Measurements from ENCODE around the gene LRP1B.

The LRP1B gene

DNA sequence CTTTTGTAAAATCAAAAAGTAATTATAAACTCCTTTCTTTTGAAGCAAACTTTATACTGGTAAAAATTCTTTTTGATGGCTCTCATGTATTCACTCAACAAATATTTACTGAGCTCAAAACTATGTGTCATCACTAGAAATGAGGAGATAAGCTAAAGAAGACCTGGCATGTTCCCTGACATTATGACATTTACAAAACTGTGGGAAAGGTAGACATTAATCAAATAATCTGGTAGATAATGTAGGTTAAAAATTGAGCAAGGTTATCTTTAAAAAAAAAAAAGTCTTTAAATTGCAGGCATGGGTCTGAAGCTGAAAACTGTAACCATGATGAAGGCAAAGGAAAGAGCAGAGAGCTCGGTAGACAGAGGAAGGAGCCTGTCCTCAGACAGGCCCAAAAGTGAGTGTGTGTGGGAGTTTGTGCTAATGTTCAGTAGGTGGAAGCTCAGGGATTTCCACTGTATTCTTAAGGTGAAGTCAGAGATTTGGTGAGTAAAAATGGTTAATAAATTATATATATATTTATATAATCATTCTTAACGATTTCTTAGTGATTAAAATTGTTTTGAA lies 612.9 kb downstream of the LRP1B start:
- no peaks in the 10 kb centered on the region for H3K4me1 ChIP-seq (ENCODE audit: insufficient read depth, insufficient read length)
- TF ChIP-seq YY1 (IDR thresholded peaks at IDR 0.05; ENCODE audit: insufficient read depth, insufficient read length) = no peak
- TF ChIP-seq ZNF274 (IDR thresholded peaks at IDR 0.05; ENCODE audit: low read depth, low read length) = no peak
- no peak for TF ChIP-seq SUZ12 (IDR thresholded peaks at IDR 0.05; ENCODE audit: extremely low read depth, insufficient read depth, insufficient read length)
- DNase-seq (ENCODE audit: low read depth, low spot score) = no peak
- H3K4me3 ChIP-seq (ENCODE audit: insufficient read length, low read depth) = no peak overlapping the region
- H3K9me3 ChIP-seq (ENCODE audit: insufficient read depth, low read length) = no peaks in the 10 kb centered on the region
- H3K36me3 ChIP-seq (ENCODE audit: insufficient read depth, insufficient read length, low read length) = no peaks in the 10 kb centered on the region
- H3K27me3 ChIP-seq (ENCODE audit: insufficient read depth, insufficient read length) = no peaks in the 10 kb centered on the region
- H3K9ac ChIP-seq (ENCODE audit: insufficient read length, low read depth) = no peak overlapping the region

- Histone ChIP-seq H3K27me3 (ENCODE audit: insufficient read depth, insufficient read length) (no peaks in the 10 kb centered on the region), H3K4me3 (ENCODE audit: insufficient read length, low read depth) (no peak overlapping the region), H3K4me1 (ENCODE audit: insufficient read depth, insufficient read length) (no peaks in the 10 kb centered on the region), H3K9ac (ENCODE audit: insufficient read length, low read depth) (no peak overlapping the region), H3K9me3 (ENCODE audit: insufficient read depth, low read length) (no peaks in the 10 kb centered on the region), H3K36me3 (ENCODE audit: insufficient read depth, insufficient read length, low read length) (no peaks in the 10 kb centered on the region)
- DNase-seq (ENCODE audit: low read depth, low spot score) = no peak
- no peak for TF ChIP-seq SUZ12 (IDR thresholded peaks at IDR 0.05; ENCODE audit: extremely low read depth, insufficient read depth, insufficient read length)
- TF ChIP-seq ZNF274 (IDR thresholded peaks at IDR 0.05; ENCODE audit: low read depth, low read length) = no peak
- no peak for TF ChIP-seq YY1 (IDR thresholded peaks at IDR 0.05; ENCODE audit: insufficient read depth, insufficient read length)
Measured at GRCh38 chr2:141517180-141517851, 613.5 kb downstream of the LRP1B start.

- H3K27me3 ChIP-seq (ENCODE audit: insufficient read depth, insufficient read length) = no peaks in the 10 kb centered on the region
- H3K9ac ChIP-seq (ENCODE audit: insufficient read length, low read depth) = no peak overlapping the region
- DNase-seq (ENCODE audit: low read depth, low spot score) = no peak
- TF ChIP-seq ZNF274 (IDR thresholded peaks at IDR 0.05; ENCODE audit: low read depth, low read length) (no peak), SUZ12 (IDR thresholded peaks at IDR 0.05; ENCODE audit: extremely low read depth, insufficient read depth, insufficient read length) (no peak), YY1 (IDR thresholded peaks at IDR 0.05; ENCODE audit: insufficient read depth, insufficient read length) (no peak)
- no peaks in the 10 kb centered on the region for H3K4me1 ChIP-seq (ENCODE audit: insufficient read depth, insufficient read length)
- H3K9me3 ChIP-seq (ENCODE audit: insufficient read depth, low read length) = no peaks in the 10 kb centered on the region
- H3K36me3 ChIP-seq (ENCODE audit: insufficient read depth, insufficient read length, low read length) = no peaks in the 10 kb centered on the region
- no peak overlapping the region for H3K4me3 ChIP-seq (ENCODE audit: insufficient read length, low read depth)
Measured at GRCh38 chr2:141515931-141516330, 614.9 kb downstream of the LRP1B start.

DNA sequence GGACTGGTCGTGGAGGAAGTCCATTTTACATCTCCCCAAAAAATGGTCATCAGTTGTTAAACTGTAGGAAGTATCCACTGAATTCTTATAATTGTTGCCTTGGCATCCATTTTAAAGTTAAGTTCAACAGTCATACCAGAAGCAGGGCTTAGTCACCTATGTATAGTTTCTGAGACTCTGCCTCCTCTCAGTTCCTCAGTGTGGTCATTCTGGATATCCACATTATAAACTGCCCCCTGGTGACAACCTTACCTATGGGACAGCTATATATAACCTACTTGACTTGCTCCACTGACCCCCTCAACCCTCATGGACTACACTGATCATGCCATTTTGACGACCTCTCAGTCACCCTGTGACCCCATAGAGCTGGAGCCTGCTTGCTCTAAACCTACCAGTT lies 617.0 kb downstream of the LRP1B start:
- TF ChIP-seq YY1 (IDR thresholded peaks at IDR 0.05; ENCODE audit: insufficient read depth, insufficient read length) = no peak
- TF ChIP-seq SUZ12 (IDR thresholded peaks at IDR 0.05; ENCODE audit: extremely low read depth, insufficient read depth, insufficient read length) = no peak
- TF ChIP-seq ZNF274 (IDR thresholded peaks at IDR 0.05; ENCODE audit: low read depth, low read length) = no peak
- Histone ChIP-seq H3K36me3 (ENCODE audit: insufficient read depth, insufficient read length, low read length) (no peaks in the 10 kb centered on the region), H3K4me3 (ENCODE audit: insufficient read length, low read depth) (no peak overlapping the region), H3K27me3 (ENCODE audit: insufficient read depth, insufficient read length) (no peaks in the 10 kb centered on the region), H3K9ac (ENCODE audit: insufficient read length, low read depth) (no peak overlapping the region), H3K9me3 (ENCODE audit: insufficient read depth, low read length) (no peaks in the 10 kb centered on the region), H3K4me1 (ENCODE audit: insufficient read depth, insufficient read length) (no peaks in the 10 kb centered on the region)
- no peak for DNase-seq (ENCODE audit: low read depth, low spot score)

DNA sequence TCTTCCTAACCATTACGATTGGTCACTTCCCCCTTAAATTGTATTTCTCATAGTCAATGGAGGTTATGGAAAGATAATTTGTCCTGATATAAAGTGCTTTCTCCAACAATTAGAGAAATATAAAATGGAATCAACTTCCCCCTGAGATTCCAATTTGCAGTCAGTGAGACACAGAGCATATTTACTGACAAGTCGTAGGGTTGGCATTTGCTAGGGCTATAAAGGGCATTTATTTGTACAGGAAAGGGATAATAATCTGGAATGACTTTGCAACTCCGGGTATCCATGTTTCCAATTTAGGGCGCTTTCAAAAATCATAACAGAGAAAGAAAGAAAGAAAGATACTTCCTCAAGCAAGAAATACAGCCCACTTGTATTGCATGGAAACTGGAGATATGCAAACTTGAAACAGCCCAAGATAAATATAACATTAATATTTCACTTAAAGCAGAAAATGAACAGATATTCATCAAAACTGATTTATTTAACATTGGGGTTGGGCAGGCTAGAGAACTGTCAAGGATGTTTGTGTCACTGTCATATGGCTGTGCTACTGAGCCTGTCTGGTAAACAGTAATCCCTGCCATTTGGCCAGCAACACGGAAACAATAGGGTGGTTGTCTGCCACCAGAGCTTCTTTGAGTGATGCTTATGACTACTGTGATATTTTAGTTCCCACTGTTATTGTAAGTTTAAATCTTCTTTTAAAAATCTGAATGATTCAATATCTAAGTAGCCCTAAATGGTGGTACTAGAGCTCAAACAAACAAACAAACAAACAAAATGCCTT lies 621.8 kb downstream of the LRP1B start:
- no peak for DNase-seq (ENCODE audit: low read depth, low spot score)
- Histone ChIP-seq H3K36me3 (ENCODE audit: insufficient read depth, insufficient read length, low read length) (no peaks in the 10 kb centered on the region), H3K27me3 (ENCODE audit: insufficient read depth, insufficient read length) (no peaks in the 10 kb centered on the region), H3K4me3 (ENCODE audit: insufficient read length, low read depth) (no peak overlapping the region), H3K9ac (ENCODE audit: insufficient read length, low read depth) (no peak overlapping the region), H3K4me1 (ENCODE audit: insufficient read depth, insufficient read length) (no peaks in the 10 kb centered on the region), H3K9me3 (ENCODE audit: insufficient read depth, low read length) (no peaks in the 10 kb centered on the region)
- no peak for TF ChIP-seq ZNF274 (IDR thresholded peaks at IDR 0.05; ENCODE audit: low read depth, low read length)
- no peak for TF ChIP-seq YY1 (IDR thresholded peaks at IDR 0.05; ENCODE audit: insufficient read depth, insufficient read length)
- TF ChIP-seq SUZ12 (IDR thresholded peaks at IDR 0.05; ENCODE audit: extremely low read depth, insufficient read depth, insufficient read length) = no peak

- TF ChIP-seq ZNF274 (IDR thresholded peaks at IDR 0.05; ENCODE audit: low read depth, low read length) (no peak), YY1 (IDR thresholded peaks at IDR 0.05; ENCODE audit: insufficient read depth, insufficient read length) (no peak), SUZ12 (IDR thresholded peaks at IDR 0.05; ENCODE audit: extremely low read depth, insufficient read depth, insufficient read length) (no peak)
- H3K27me3 ChIP-seq (ENCODE audit: insufficient read depth, insufficient read length) = no peaks in the 10 kb centered on the region
- H3K36me3 ChIP-seq (ENCODE audit: insufficient read depth, insufficient read length, low read length) = no peaks in the 10 kb centered on the region
- H3K4me3 ChIP-seq (ENCODE audit: insufficient read length, low read depth) = no peak overlapping the region
- no peaks in the 10 kb centered on the region for H3K4me1 ChIP-seq (ENCODE audit: insufficient read depth, insufficient read length)
- no peaks in the 10 kb centered on the region for H3K9me3 ChIP-seq (ENCODE audit: insufficient read depth, low read length)
- no peak for DNase-seq (ENCODE audit: low read depth, low spot score)
- H3K9ac ChIP-seq (ENCODE audit: insufficient read length, low read depth) = no peak overlapping the region
Measured at GRCh38 chr2:141508086-141508752, 622.6 kb downstream of the LRP1B start.

Data from NT2/D1 (cell line).